DOHH2 (cell line): ENCODE measurements around the gene PPARD.

Source experiments
- H3F3A ChIP-seq: fragments of 200-600 bp; sonication (generic), shearing (Covaris generic); 2 replicates; pipeline ENCODE4 v1.6.0; 2016; ENCODE audit warnings: antibody characterized with exemption, mild to moderate bottlenecking; ENCODE audit not compliant: control insufficient read depth, insufficient read depth
- H3K27ac ChIP-seq: fragments of 200-600 bp; sonication (generic); 2 replicates; pipeline ENCODE4 v1.5.1; 2014; ENCODE audit warnings: low read depth, mild to moderate bottlenecking, low read length, moderate library complexity
- H3K27me3 ChIP-seq: fragments of 200-600 bp; sonication (generic); 2 replicates; pipeline ENCODE4 v1.6.1; 2014; ENCODE audit warnings: mild to moderate bottlenecking, low read length, mixed read lengths; ENCODE audit not compliant: control insufficient read depth
- H3K36me3 ChIP-seq: fragments of 200-600 bp; sonication (generic); 2 replicates; pipeline ENCODE4 v1.6.1; 2014; ENCODE audit warnings: mild to moderate bottlenecking, low read length, moderate library complexity, mixed read lengths; ENCODE audit not compliant: control insufficient read depth
- H3K4me1 ChIP-seq: fragments of 200-600 bp; sonication (generic); 2 replicates; pipeline ENCODE4 v1.6.1; 2014; ENCODE audit warnings: mild to moderate bottlenecking, low read length, mixed read lengths; ENCODE audit not compliant: control insufficient read depth
- H3K4me2 ChIP-seq: fragments of 200-600 bp; sonication (generic); 2 replicates; pipeline ENCODE4 v1.6.0; 2014; ENCODE audit warnings: mild to moderate bottlenecking, low read length, moderate library complexity
- H3K4me3 ChIP-seq: fragments of 200-600 bp; sonication (generic); 2 replicates; pipeline ENCODE4 v1.5.1; 2014; ENCODE audit warnings: mild to moderate bottlenecking, low read length, mixed read lengths
- H3K79me2 ChIP-seq: fragments of 200-600 bp; sonication (generic); 2 replicates; pipeline ENCODE4 v1.6.1; 2014; ENCODE audit warnings: mild to moderate bottlenecking, low read length, mixed read lengths; ENCODE audit not compliant: control insufficient read depth
- H3K9me2 ChIP-seq: fragments of 200-600 bp; sonication (generic); replicated peaks from 2 replicates; pipeline ENCODE4 v1.6.1; 2014; ENCODE audit warnings: mild to moderate bottlenecking, low read length, mixed read lengths; ENCODE audit not compliant: control insufficient read depth
- H3K9me3 ChIP-seq: fragments of 200-600 bp; sonication (generic); 2 replicates; pipeline ENCODE4 v1.6.1; 2014; ENCODE audit warnings: antibody characterized with exemption, low read length, mixed read lengths; ENCODE audit not compliant: control insufficient read depth, insufficient read depth
- H4K20me1 ChIP-seq: fragments of 200-600 bp; sonication (generic); 2 replicates; pipeline ENCODE4 v1.6.0; 2014; ENCODE audit warnings: low read depth, mild to moderate bottlenecking, antibody characterized with exemption, low read length, moderate library complexity; ENCODE audit not compliant: control insufficient read depth, insufficient read depth
- CTCF ChIP-seq: fragments of 200-600 bp; sonication (generic); IDR thresholded peaks from one replicate; pipeline ENCODE4 v1.5.1; 2014; ENCODE audit warnings: antibody characterized with exemption, mild to moderate bottlenecking, low read depth, low read length; ENCODE audit not compliant: poor library complexity, severe bottlenecking
- EZH2phosphoT487 ChIP-seq: fragments of 200-600 bp; sonication (generic); IDR thresholded peaks from 2 replicates; pipeline ENCODE4 v1.6.1; 2017; ENCODE audit warnings: borderline replicate concordance, mild to moderate bottlenecking, antibody characterized with exemption, low read length, moderate library complexity, mixed read lengths

The PPARD gene

GRCh38 chr6:35473850-35474130 is 131.4 kb downstream of the PPARD start:
- no peak for TF ChIP-seq EZH2phosphoT487
- TF ChIP-seq CTCF: no peak
- Histone ChIP-seq H3K4me1 (peaks cover 28% of the 10 kb centered on the region), H3K36me3 (peaks cover 46% of the 10 kb centered on the region), H3K4me3 (no peak overlapping the region), H3K79me2 (peaks cover 24% of the 10 kb centered on the region), H3K9me2 (no peaks in the 10 kb centered on the region), H3F3A (peaks cover 71% of the 10 kb centered on the region), H3K9me3 (no peaks in the 10 kb centered on the region), H3K27ac (no peak overlapping the region), H4K20me1 (peaks cover 25% of the 10 kb centered on the region; the same call in 1 of the 2 replicates), H3K27me3 (no peaks in the 10 kb centered on the region), H3K4me2 (no peak overlapping the region)

- peaks cover 19% of the 10 kb centered on the region for H3K79me2 ChIP-seq
- H3K4me2 ChIP-seq: no peak overlapping the region
- peaks cover 20% of the 10 kb centered on the region; the same call in 1 of the 2 replicates for H4K20me1 ChIP-seq
- H3K9me2 ChIP-seq: no peaks in the 10 kb centered on the region
- no peak overlapping the region for H3K27ac ChIP-seq
- H3K36me3 ChIP-seq: peaks cover 41% of the 10 kb centered on the region
- H3F3A ChIP-seq: peaks cover 66% of the 10 kb centered on the region
- H3K9me3 ChIP-seq: no peaks in the 10 kb centered on the region
- peaks cover 2% of the 10 kb centered on the region; the same call in 1 of the 2 replicates for H3K27me3 ChIP-seq
- H3K4me1 ChIP-seq: peaks cover 28% of the 10 kb centered on the region
- H3K4me3 ChIP-seq: no peak overlapping the region
- TF ChIP-seq CTCF: no peak
- no peak for TF ChIP-seq EZH2phosphoT487
These were observed 132.0 kb downstream of the PPARD start for GRCh38 chr6:35474131-35474941.

- H3K27me3 ChIP-seq: peaks cover 7% of the 10 kb centered on the region; the same call in 1 of the 2 replicates
- peaks cover 12% of the 10 kb centered on the region for H3K79me2 ChIP-seq
- peaks cover 13% of the 10 kb centered on the region; the same call in 1 of the 2 replicates for H4K20me1 ChIP-seq
- H3K4me2 ChIP-seq: no peak overlapping the region
- TF ChIP-seq EZH2phosphoT487: no peak
- TF ChIP-seq CTCF: no peak
- peaks cover 23% of the 10 kb centered on the region for H3K4me1 ChIP-seq
- H3K9me2 ChIP-seq: no peaks in the 10 kb centered on the region
- no peak overlapping the region for H3K4me3 ChIP-seq
- peaks cover 34% of the 10 kb centered on the region for H3K36me3 ChIP-seq
- no peaks in the 10 kb centered on the region for H3K9me3 ChIP-seq
- H3F3A ChIP-seq: peaks cover 58% of the 10 kb centered on the region
- no peak overlapping the region for H3K27ac ChIP-seq
These were observed 132.7 kb downstream of the PPARD start for GRCh38 chr6:35474942-35475570.
